HepG2 (cell line): Measurements from ENCODE around the gene CDH23. TPM values are rescaled to one million over a fixed set of nuclear protein-coding genes. Genes with fewer than 3 reads are reported as not detected.

ENCODE experiments used
- ATAC-seq: fragments of 200-7000 bp; cut with Tn5 transposase; 3 replicates; pipeline ENCODE4 v1.9.1; 2020; ENCODE audit warnings: mild to moderate bottlenecking, moderate library complexity
- BruUV-seq: library from RNA; stranded (reverse); fragments of 400-500 nt; replicated peaks from 2 replicates; lab custom pipeline; 2021; lab: Mats Ljungman, UMichigan
- CTCF ChIA-PET: fragments of 300-600 bp; formaldehyde crosslinking; extraction: SDS; loops from one replicate; lab custom pipeline; 2021; ENCODE audit warnings: low total read pairs, inconsistent platforms, low intra/inter-chr PET ratio; lab: Yijun Ruan, JAX
- POLR2A ChIA-PET: fragments of 350-600 bp; sonication (Branson Sonifier 250); formaldehyde crosslinking; loops from one replicate; lab custom pipeline; 2020; ENCODE audit warnings: antibody characterized with exemption, inconsistent platforms; lab: Yijun Ruan, JAX
- DNase-seq: peaks from one replicate; pipeline ENCODE4 v3.0.0-alpha.2; 2015; ENCODE audit warnings: low spot score
- FAIRE-seq: peaks from 3 replicates; lab custom pipeline; 2011; peaks lifted over from hg19 to GRCh38; lab: Jason Lieb, UNC
- H2AFZ ChIP-seq: one replicate; pipeline ENCODE4 v1.6.1; 2011; ENCODE audit warnings: low read length, inconsistent platforms
- H3K27ac ChIP-seq: fragments of 300-600 bp; 3 replicates; pipeline ENCODE4 v1.8.0; 2011; ENCODE audit warnings: mixed run types, mild to moderate bottlenecking, mixed read lengths, low read length, inconsistent platforms; ENCODE audit not compliant: insufficient read depth; ENCODE audit errors: extremely low read length
- H3K27me3 ChIP-seq, 2 experiments: fragments of 200-600 bp in 1 of 2; 2 replicates in 1 of 2; 3 replicates in 1 of 2; pipeline versions ENCODE4 v1.6.0 to v1.8.0; 2011; ENCODE audit warnings: low read length in 2 of 2, mild to moderate bottlenecking in 2 of 2, moderate library complexity in 2 of 2, inconsistent platforms in 1 of 2; ENCODE audit not compliant: insufficient read depth in 2 of 2, control insufficient read depth in 1 of 2
- H3K36me3 ChIP-seq, 2 experiments: fragments of 200-600 bp in 1 of 2; replicated peaks in 1 of 2; 2 replicates in 1 of 2; 3 replicates in 1 of 2; pipeline versions ENCODE4 v1.5.1 to v1.8.0; 2011; ENCODE audit warnings: low read length in 2 of 2, inconsistent platforms in 1 of 2; ENCODE audit not compliant: insufficient read depth in 2 of 2, control insufficient read depth in 1 of 2
- H3K4me1 ChIP-seq: 2 replicates; pipeline ENCODE4 v1.5.1; 2012; ENCODE audit warnings: low read length, inconsistent platforms; ENCODE audit not compliant: insufficient read depth
- H3K4me2 ChIP-seq: 2 replicates; pipeline ENCODE4 v1.6.0; 2011; ENCODE audit warnings: low read depth, low read length, inconsistent platforms
- H3K4me3 ChIP-seq, 3 experiments: fragments of 200-600 bp in 1 of 3; sonication (generic), shearing (Covaris generic) in 1 of 3; replicated peaks in 1 of 3; 2 replicates each; pipeline ENCODE4 v1.5.1; 2011 to 2016; ENCODE audit warnings: low read length in 3 of 3, inconsistent platforms in 2 of 3, low read depth in 2 of 3, mild to moderate bottlenecking in 2 of 3, control low read depth in 1 of 3, mixed read lengths in 1 of 3; ENCODE audit not compliant: insufficient read depth in 1 of 3
- H3K79me2 ChIP-seq: one replicate; pipeline ENCODE4 v1.6.1; 2011; ENCODE audit warnings: low read length, inconsistent platforms; ENCODE audit not compliant: insufficient read depth
- H3K9ac ChIP-seq: 2 replicates; pipeline ENCODE4 v1.6.0; 2011; ENCODE audit warnings: mild to moderate bottlenecking, low read depth, low read length, inconsistent platforms; ENCODE audit not compliant: insufficient read depth
- H3K9me3 ChIP-seq: 2 replicates; pipeline ENCODE4 v1.5.1; 2012; ENCODE audit warnings: mild to moderate bottlenecking, low read length
- H4K20me1 ChIP-seq: 2 replicates; pipeline ENCODE4 v1.6.0; 2011; ENCODE audit warnings: inconsistent platforms, mild to moderate bottlenecking, low read length, moderate library complexity; ENCODE audit not compliant: insufficient read depth
- MZF1 ChIP-seq: sonication (generic); formaldehyde crosslinking; IDR thresholded peaks from 2 replicates; pipeline ENCODE4 v1.8.1; 2023; ENCODE audit warnings: mild to moderate bottlenecking, missing genetic modification reagents, borderline replicate concordance
- PTBP1 ChIP-seq: fragments of 200-400 bp; formaldehyde crosslinking; IDR thresholded peaks from 2 replicates; pipeline ENCODE4 v1.6.1; 2018; ENCODE audit warnings: low read length, low read depth; ENCODE audit not compliant: poor library complexity, severe bottlenecking
- TERF1 ChIP-seq: sonication (generic); formaldehyde crosslinking; IDR thresholded peaks from 2 replicates; pipeline ENCODE4 v1.8.0; 2022; ENCODE audit warnings: mild to moderate bottlenecking, missing genetic modification reagents, moderate library complexity
- TMF1 ChIP-seq: sonication (generic); formaldehyde crosslinking; IDR thresholded peaks from 2 replicates; pipeline ENCODE4 v1.8.1; 2022; ENCODE audit warnings: low read depth, missing genetic modification reagents
- TOPORS ChIP-seq: sonication (generic); formaldehyde crosslinking; IDR thresholded peaks from 2 replicates; pipeline ENCODE4 v1.8.0; 2023; ENCODE audit warnings: mild to moderate bottlenecking, missing genetic modification reagents
- USF2 ChIP-seq, 2 experiments: sonication (generic) in 1 of 2; formaldehyde crosslinking in 1 of 2; IDR thresholded peaks; 2 replicates each; pipeline versions ENCODE4 v1.5.1 to v1.6.1; 2011 to 2020; ENCODE audit warnings: borderline replicate concordance in 1 of 2, low read depth in 1 of 2, low read length in 1 of 2, mild to moderate bottlenecking in 1 of 2, missing genetic modification reagents in 1 of 2, moderate library complexity in 1 of 2
- ZNF605 ChIP-seq: sonication (generic); formaldehyde crosslinking; IDR thresholded peaks from 2 replicates; pipeline ENCODE4 v1.8.0; 2022; ENCODE audit warnings: mild to moderate bottlenecking, missing genetic modification reagents
- WGBS: methylation state at CpG from one replicate; pipeline ENCODE4 v1.1.6; 2017; ENCODE audit warnings: low lambda C conversion rate; 5-methylcytosine and 5-hydroxymethylcytosine counted together
- in situ Hi-C: cut with HindIII; loops from 2 replicates; pipeline ENCODE4 v1.10.0; 2017; ENCODE audit warnings: low pct_unique_long_range_greater_than_20kb; ENCODE audit not compliant: extremely low pct_ligation_motif_present
- intact Hi-C: fragments of 100-400 bp; cut with micrococcal nuclease; formaldehyde crosslinking; loops from one replicate; pipeline ENCODE4 v1.10.0; 2022; ENCODE audit not compliant: unreplicated experiment
- polyA plus RNA-seq, 8 experiments: library from polyadenylated mRNA; depleted of rRNA in 3 of 8; stranded (reverse) in 7 of 8; unstranded in 1 of 8; fragments of >200 nt; fragmentation: Illumina TruSeq in 4 of 8; extraction: Trizol in 4 of 8; gene quantifications; 2 replicates each; pipeline versions ENCODE4 v1.2.1 to v1.2.3, GENCODE V29; 2011 to 2016; ENCODE audit warnings: low read depth in 4 of 8, missing spikeins in 1 of 8, mixed read lengths in 1 of 8; ENCODE audit not compliant: insufficient read depth in 1 of 8
- total RNA-seq, 5 experiments: library from RNA; depleted of rRNA; stranded (reverse); fragments of >200 nt; fragmentation: Illumina TruSeq; extraction: Trizol; gene quantifications; 2 replicates each; pipeline ENCODE4 v1.2.3, GENCODE V29; 2016; ENCODE audit warnings: low read depth in 1 of 5
- TF ChIP-seq, protein P1 (sequence below): IDR thresholded peaks from 2 replicates; pipeline ENCODE4 v1.6.1; 2016; ENCODE audit warnings: missing compliant biosample characterization, missing genetic modification reagents, borderline replicate concordance

Gene CDH23
- total and polyA plus RNA-seq, 2 of the 13 experiments (the other 11 are each of a cell fraction or from before 2014, with no cell fraction given) = 0.13 TPM; not detected in 1

- TF ChIP-seq, protein P1, sequence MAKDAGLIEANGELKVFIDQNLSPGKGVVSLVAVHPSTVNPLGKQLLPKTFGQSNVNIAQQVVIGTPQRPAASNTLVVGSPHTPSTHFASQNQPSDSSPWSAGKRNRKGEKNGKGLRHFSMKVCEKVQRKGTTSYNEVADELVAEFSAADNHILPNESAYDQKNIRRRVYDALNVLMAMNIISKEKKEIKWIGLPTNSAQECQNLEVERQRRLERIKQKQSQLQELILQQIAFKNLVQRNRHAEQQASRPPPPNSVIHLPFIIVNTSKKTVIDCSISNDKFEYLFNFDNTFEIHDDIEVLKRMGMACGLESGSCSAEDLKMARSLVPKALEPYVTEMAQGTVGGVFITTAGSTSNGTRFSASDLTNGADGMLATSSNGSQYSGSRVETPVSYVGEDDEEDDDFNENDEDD = no peak
- no peak for TF ChIP-seq USF2 (IDR thresholded peaks at IDR 0.05; ENCODE audit: low read depth, low read length)
- TF ChIP-seq USF2 (CRISPR knock-in tag; IDR thresholded peaks at IDR 0.05; ENCODE audit: borderline replicate concordance) = no peak
- TF ChIP-seq TMF1 = no peak
- TF ChIP-seq TERF1 (CRISPR knock-in tag) = no peak
- TF ChIP-seq TOPORS = no peak
- no peak for TF ChIP-seq PTBP1
- TF ChIP-seq ZNF605 (CRISPR knock-in tag) = no peak
- no peak for TF ChIP-seq MZF1
- Histone ChIP-seq H3K4me2 (no peak overlapping the region), H3K27me3 (peaks cover 2 to 21% of the 10 kb centered on the region in 2 experiments; a peak in 3 of 5 replicates), H4K20me1 (no peaks in the 10 kb centered on the region), H3K4me1 (no peaks in the 10 kb centered on the region), H3K36me3 (no peaks in the 10 kb centered on the region), H3K9me3 (no peaks in the 10 kb centered on the region), H3K4me3 (no peak overlapping the region), H3K27ac (no peak overlapping the region), H2AFZ (no peak overlapping the region), H3K9ac (no peak overlapping the region), H3K79me2 (no peaks in the 10 kb centered on the region)
- FAIRE-seq (no peak), DNase-seq (no peak), ATAC-seq (no peak)
- intact Hi-C loops (no loop called here), in situ Hi-C loops (no loop called here)
- POLR2A ChIA-PET = no interaction called here
- 19% methylated on average over 6 of the region's 8 CpGs for WGBS
- BruUV-seq = no TSS peak
- CTCF ChIA-PET = no interaction called here
Measured at GRCh38 chr10:71494476-71494875, 97.8 kb downstream of the CDH23 start.
